ENCODE data around the gene GPR137.

DNA sequence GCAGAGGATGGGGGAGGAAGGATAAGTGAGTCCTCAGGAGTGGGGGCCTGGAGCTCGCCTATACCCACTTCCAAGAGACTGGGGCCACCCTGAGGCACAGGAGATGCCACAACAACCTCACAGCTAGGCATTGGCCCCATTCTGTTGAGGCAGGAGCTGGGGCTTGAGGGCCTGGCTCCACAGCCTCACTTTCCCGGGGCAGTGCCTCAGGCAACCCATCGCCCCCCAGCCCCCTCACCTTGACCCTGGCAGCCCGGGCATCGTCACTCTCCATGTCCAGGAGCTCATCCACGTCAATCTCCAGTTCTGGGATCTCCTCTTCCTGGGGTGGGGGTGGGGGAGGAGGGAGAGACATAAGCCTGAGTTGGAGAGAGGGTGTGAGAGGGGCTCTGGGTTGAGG lies 40.7 kb upstream of the GPR137 start:
- no peak for TF ChIP-seq POLR2AphosphoS2 (IDR thresholded peaks at IDR 0.05; ENCODE audit: low read depth, low read length)
- TF ChIP-seq EZH2 (IDR thresholded peaks at IDR 0.05; ENCODE audit: borderline replicate concordance, control insufficient read depth, low read depth, low read length) = no peak
- no peak for TF ChIP-seq CTCF (IDR thresholded peaks at IDR 0.05 in 2 of 3, conservative IDR thresholded peaks at IDR 0.05 in 1 of 3; ENCODE audit: control insufficient read depth in 2 of 3, extremely low read depth in 1 of 3, insufficient read depth in 1 of 3, low read depth in 3 of 3, low read length in 3 of 3)
- TF ChIP-seq POLR2A (IDR thresholded peaks at IDR 0.05; ENCODE audit: low read depth, low read length) = no peak; the same call in 1 of the 2 replicates
- TF ChIP-seq, protein P1, sequence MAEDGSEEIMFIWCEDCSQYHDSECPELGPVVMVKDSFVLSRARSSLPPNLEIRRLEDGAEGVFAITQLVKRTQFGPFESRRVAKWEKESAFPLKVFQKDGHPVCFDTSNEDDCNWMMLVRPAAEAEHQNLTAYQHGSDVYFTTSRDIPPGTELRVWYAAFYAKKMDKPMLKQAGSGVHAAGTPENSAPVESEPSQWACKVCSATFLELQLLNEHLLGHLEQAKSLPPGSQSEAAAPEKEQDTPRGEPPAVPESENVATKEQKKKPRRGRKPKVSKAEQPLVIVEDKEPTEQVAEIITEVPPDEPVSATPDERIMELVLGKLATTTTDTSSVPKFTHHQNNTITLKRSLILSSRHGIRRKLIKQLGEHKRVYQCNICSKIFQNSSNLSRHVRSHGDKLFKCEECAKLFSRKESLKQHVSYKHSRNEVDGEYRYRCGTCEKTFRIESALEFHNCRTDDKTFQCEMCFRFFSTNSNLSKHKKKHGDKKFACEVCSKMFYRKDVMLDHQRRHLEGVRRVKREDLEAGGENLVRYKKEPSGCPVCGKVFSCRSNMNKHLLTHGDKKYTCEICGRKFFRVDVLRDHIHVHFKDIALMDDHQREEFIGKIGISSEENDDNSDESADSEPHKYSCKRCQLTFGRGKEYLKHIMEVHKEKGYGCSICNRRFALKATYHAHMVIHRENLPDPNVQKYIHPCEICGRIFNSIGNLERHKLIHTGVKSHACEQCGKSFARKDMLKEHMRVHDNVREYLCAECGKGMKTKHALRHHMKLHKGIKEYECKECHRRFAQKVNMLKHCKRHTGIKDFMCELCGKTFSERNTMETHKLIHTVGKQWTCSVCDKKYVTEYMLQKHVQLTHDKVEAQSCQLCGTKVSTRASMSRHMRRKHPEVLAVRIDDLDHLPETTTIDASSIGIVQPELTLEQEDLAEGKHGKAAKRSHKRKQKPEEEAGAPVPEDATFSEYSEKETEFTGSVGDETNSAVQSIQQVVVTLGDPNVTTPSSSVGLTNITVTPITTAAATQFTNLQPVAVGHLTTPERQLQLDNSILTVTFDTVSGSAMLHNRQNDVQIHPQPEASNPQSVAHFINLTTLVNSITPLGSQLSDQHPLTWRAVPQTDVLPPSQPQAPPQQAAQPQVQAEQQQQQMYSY (CRISPR knock-in tag; IDR thresholded peaks at IDR 0.05) = no peak
- TF ChIP-seq, protein P2, sequence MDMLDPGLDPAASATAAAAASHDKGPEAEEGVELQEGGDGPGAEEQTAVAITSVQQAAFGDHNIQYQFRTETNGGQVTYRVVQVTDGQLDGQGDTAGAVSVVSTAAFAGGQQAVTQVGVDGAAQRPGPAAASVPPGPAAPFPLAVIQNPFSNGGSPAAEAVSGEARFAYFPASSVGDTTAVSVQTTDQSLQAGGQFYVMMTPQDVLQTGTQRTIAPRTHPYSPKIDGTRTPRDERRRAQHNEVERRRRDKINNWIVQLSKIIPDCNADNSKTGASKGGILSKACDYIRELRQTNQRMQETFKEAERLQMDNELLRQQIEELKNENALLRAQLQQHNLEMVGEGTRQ (IDR thresholded peaks at IDR 0.05; ENCODE audit: borderline replicate concordance, low read depth, low read length) = no peak
- no peak for TF ChIP-seq ZNF274 (IDR thresholded peaks at IDR 0.05; ENCODE audit: insufficient read depth, insufficient read length)
- no peak for TF ChIP-seq CEBPB (IDR thresholded peaks at IDR 0.05; ENCODE audit: borderline replicate concordance in 1 of 2, low read depth in 2 of 2, low read length in 2 of 2)
- TF ChIP-seq, protein P3, sequence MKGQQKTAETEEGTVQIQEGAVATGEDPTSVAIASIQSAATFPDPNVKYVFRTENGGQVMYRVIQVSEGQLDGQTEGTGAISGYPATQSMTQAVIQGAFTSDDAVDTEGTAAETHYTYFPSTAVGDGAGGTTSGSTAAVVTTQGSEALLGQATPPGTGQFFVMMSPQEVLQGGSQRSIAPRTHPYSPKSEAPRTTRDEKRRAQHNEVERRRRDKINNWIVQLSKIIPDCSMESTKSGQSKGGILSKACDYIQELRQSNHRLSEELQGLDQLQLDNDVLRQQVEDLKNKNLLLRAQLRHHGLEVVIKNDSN (IDR thresholded peaks at IDR 0.05; ENCODE audit: borderline replicate concordance, extremely low read length, insufficient read depth, low read depth, low read length) = no peak
- no peak for TF ChIP-seq CHD4 (IDR thresholded peaks at IDR 0.05)
- TF ChIP-seq CREB1 (IDR thresholded peaks at IDR 0.05; ENCODE audit: low read depth) = no peak
- no peak for TF ChIP-seq ETV6 (conservative IDR thresholded peaks at IDR 0.05 in 1 of 2, IDR thresholded peaks at IDR 0.05 in 1 of 2; ENCODE audit: borderline replicate concordance in 1 of 2, low read depth in 1 of 2)
- TF ChIP-seq JUNB (IDR thresholded peaks at IDR 0.05) = no peak
